ENCODE data around the gene RPP30. TPM values are rescaled to one million over a fixed set of nuclear protein-coding genes. Genes with fewer than 3 reads are reported as not detected.

The RPP30 gene
- total and polyA plus RNA-seq, 4 donors = 11.2 to 22.6 (median 13.0) TPM

DNA sequence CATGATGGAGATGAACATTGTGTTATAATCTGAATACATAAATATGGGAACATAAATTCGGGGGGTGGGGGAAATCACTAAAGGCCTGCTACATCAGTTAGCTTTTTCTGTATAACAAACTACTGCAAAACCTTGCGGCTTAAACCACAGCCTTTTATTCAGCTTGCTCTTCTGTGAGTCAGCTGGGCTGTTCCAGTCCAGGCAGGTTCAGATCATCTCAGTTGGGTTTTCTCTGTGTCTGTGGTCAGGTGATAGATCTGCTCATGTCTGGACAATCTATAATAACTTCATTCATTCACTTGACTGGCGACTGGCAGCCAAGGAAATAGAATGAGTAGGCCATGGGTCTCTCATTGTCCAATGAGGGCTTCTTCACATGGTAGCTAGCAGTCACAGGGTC, 37.4 kb upstream of the RPP30 start:
- H3K27me3 ChIP-seq (ENCODE audit: control insufficient read depth in 4 of 4, insufficient read depth in 4 of 4, low read length in 3 of 4) = peaks cover 0 to 4% (median 0%) of the 10 kb centered on the region in 4 donors
- WGBS = 74% methylated on average over 3 of the region's 3 CpGs

DNA sequence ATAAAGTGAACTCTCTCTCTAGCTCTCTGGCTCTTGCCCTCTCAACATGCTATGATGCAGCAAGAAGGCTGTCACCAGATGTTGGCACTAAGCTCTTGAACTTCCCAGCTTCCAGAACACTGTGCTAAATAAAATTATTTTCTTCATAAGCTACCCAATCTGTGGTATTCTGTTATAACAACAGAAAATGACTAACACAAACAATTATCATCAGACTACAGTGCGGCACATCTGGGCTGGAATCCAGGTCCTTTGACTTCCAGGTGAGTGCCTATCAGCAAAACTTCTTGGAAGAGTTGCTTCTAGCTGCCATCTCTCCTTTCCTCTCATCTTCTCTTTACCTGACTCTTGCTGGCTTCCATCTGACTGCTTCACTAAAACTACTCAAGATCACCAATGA, 34.3 kb upstream of the RPP30 start:
- TF ChIP-seq FOXA2 (IDR thresholded peaks at IDR 0.05) (no peak), EGR1 (IDR thresholded peaks at IDR 0.05; ENCODE audit: low read depth in 2 of 2) (no peak), YY1 (IDR thresholded peaks at IDR 0.05) (no peak), JUND (IDR thresholded peaks at IDR 0.05) (no peak), SP1 (IDR thresholded peaks at IDR 0.05) (no peak), RXRA (IDR thresholded peaks at IDR 0.05) (no peak), FOXA1 (IDR thresholded peaks at IDR 0.05) (no peak), HNF4G (IDR thresholded peaks at IDR 0.05) (no peak), GABPA (IDR thresholded peaks at IDR 0.05 in 1 of 2, conservative IDR thresholded peaks at IDR 0.05 in 1 of 2) (no peak)
- TF ChIP-seq, protein P1, sequence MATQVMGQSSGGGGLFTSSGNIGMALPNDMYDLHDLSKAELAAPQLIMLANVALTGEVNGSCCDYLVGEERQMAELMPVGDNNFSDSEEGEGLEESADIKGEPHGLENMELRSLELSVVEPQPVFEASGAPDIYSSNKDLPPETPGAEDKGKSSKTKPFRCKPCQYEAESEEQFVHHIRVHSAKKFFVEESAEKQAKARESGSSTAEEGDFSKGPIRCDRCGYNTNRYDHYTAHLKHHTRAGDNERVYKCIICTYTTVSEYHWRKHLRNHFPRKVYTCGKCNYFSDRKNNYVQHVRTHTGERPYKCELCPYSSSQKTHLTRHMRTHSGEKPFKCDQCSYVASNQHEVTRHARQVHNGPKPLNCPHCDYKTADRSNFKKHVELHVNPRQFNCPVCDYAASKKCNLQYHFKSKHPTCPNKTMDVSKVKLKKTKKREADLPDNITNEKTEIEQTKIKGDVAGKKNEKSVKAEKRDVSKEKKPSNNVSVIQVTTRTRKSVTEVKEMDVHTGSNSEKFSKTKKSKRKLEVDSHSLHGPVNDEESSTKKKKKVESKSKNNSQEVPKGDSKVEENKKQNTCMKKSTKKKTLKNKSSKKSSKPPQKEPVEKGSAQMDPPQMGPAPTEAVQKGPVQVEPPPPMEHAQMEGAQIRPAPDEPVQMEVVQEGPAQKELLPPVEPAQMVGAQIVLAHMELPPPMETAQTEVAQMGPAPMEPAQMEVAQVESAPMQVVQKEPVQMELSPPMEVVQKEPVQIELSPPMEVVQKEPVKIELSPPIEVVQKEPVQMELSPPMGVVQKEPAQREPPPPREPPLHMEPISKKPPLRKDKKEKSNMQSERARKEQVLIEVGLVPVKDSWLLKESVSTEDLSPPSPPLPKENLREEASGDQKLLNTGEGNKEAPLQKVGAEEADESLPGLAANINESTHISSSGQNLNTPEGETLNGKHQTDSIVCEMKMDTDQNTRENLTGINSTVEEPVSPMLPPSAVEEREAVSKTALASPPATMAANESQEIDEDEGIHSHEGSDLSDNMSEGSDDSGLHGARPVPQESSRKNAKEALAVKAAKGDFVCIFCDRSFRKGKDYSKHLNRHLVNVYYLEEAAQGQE (IDR thresholded peaks at IDR 0.05) = no peak
- TF ChIP-seq, protein P2, sequence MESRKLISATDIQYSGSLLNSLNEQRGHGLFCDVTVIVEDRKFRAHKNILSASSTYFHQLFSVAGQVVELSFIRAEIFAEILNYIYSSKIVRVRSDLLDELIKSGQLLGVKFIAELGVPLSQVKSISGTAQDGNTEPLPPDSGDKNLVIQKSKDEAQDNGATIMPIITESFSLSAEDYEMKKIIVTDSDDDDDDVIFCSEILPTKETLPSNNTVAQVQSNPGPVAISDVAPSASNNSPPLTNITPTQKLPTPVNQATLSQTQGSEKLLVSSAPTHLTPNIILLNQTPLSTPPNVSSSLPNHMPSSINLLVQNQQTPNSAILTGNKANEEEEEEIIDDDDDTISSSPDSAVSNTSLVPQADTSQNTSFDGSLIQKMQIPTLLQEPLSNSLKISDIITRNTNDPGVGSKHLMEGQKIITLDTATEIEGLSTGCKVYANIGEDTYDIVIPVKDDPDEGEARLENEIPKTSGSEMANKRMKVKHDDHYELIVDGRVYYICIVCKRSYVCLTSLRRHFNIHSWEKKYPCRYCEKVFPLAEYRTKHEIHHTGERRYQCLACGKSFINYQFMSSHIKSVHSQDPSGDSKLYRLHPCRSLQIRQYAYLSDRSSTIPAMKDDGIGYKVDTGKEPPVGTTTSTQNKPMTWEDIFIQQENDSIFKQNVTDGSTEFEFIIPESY (IDR thresholded peaks at IDR 0.05) = no peak
- H3K27ac ChIP-seq (ENCODE audit: low read depth in 1 of 2, low read length in 2 of 2) = no peak overlapping the region
- H3K27me3 ChIP-seq (ENCODE audit: control insufficient read depth in 4 of 4, insufficient read depth in 4 of 4, low read length in 3 of 4) = peaks cover 0 to 4% (median 0%) of the 10 kb centered on the region in 4 donors
- H3K4me3 ChIP-seq (ENCODE audit: low read depth in 1 of 3, low read length in 3 of 3) = no peak overlapping the region
- no peak overlapping the region for H3K9ac ChIP-seq (ENCODE audit: low read depth in 1 of 2, low read length in 2 of 2)
- DNase-seq (ENCODE audit: low spot score) = no peak
- H3K4me1 ChIP-seq (ENCODE audit: control insufficient read depth in 4 of 4, insufficient read depth in 4 of 4, low read length in 3 of 4) = no peaks in the 10 kb centered on the region
- peaks cover 0 to 2% (median 0%) of the 10 kb centered on the region in 4 donors for H3K9me3 ChIP-seq (ENCODE audit: control insufficient read depth in 4 of 4, low read length in 3 of 4)
- 83% methylated on average over 1 of the region's 1 CpG for WGBS
- no peaks in the 10 kb centered on the region for H3K36me3 ChIP-seq (ENCODE audit: control insufficient read depth in 4 of 4, insufficient read depth in 3 of 4, low read depth in 1 of 4, low read length in 3 of 4)

More for the DNA sequence above, 37.4 kb upstream of the RPP30 start:
- DNase-seq (ENCODE audit: low spot score) = no peak
- H3K4me3 ChIP-seq (ENCODE audit: low read depth in 1 of 3, low read length in 3 of 3) = no peak overlapping the region
- H3K9ac ChIP-seq (ENCODE audit: low read depth in 1 of 2, low read length in 2 of 2) = no peak overlapping the region
- no peak overlapping the region for H3K27ac ChIP-seq (ENCODE audit: low read depth in 1 of 2, low read length in 2 of 2)
- TF ChIP-seq TAF1 (conservative IDR thresholded peaks at IDR 0.05) = no peak
- TF ChIP-seq, protein P3, sequence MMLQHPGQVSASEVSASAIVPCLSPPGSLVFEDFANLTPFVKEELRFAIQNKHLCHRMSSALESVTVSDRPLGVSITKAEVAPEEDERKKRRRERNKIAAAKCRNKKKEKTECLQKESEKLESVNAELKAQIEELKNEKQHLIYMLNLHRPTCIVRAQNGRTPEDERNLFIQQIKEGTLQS (IDR thresholded peaks at IDR 0.05) = no peak
- TF ChIP-seq, protein P2 (IDR thresholded peaks at IDR 0.05) = no peak
- TF ChIP-seq FOXA2 (IDR thresholded peaks at IDR 0.05) = no peak
- TF ChIP-seq SP1 (IDR thresholded peaks at IDR 0.05) = no peak
- no peak for TF ChIP-seq YY1 (IDR thresholded peaks at IDR 0.05)
- H3K36me3 ChIP-seq (ENCODE audit: control insufficient read depth in 4 of 4, insufficient read depth in 3 of 4, low read depth in 1 of 4, low read length in 3 of 4) = no peaks in the 10 kb centered on the region
- no peaks in the 10 kb centered on the region for H3K4me1 ChIP-seq (ENCODE audit: control insufficient read depth in 4 of 4, insufficient read depth in 4 of 4, low read length in 3 of 4)
- no peaks in the 10 kb centered on the region for H3K9me3 ChIP-seq (ENCODE audit: control insufficient read depth in 4 of 4, low read length in 3 of 4)

All from liver (tissue), 9 donors.